Breast epithelium (tissue), 3 donors: Measurements from ENCODE around the gene HCFC1.

ENCODE experiments used
- CTCF ChIP-seq, 3 donors: fragments of 450-650 bp; IDR thresholded peaks; one replicate each; pipeline ENCODE4 v1.5.1; 2016 to 2017; ENCODE audit warnings: antibody characterized with exemption in 3 of 3, mild to moderate bottlenecking in 3 of 3, moderate library complexity in 3 of 3
- POLR2A ChIP-seq: fragments of 450-650 bp; IDR thresholded peaks from one replicate; pipeline ENCODE4 v1.6.1; 2016; ENCODE audit warnings: antibody characterized with exemption, mild to moderate bottlenecking, moderate library complexity
- POLR2AphosphoS5 ChIP-seq, 3 donors: sonication (generic); formaldehyde crosslinking; IDR thresholded peaks; one replicate each; pipeline ENCODE4 v1.6.1; 2017; ENCODE audit warnings: antibody characterized with exemption in 3 of 3

- TF ChIP-seq CTCF (IDR thresholded peaks at IDR 0.05) (no peak), POLR2AphosphoS5 (IDR thresholded peaks at IDR 0.05) (no peak), POLR2A (no peak)
These were observed 11.7 kb upstream of the HCFC1 start for GRCh38 chrX:153983321-153983801.
